ENCODE results near the gene CRLF1.
A peak's percentile ranks its signal among the peaks of the same experiment; 100 is the strongest.

CRLF1 gene

DNA sequence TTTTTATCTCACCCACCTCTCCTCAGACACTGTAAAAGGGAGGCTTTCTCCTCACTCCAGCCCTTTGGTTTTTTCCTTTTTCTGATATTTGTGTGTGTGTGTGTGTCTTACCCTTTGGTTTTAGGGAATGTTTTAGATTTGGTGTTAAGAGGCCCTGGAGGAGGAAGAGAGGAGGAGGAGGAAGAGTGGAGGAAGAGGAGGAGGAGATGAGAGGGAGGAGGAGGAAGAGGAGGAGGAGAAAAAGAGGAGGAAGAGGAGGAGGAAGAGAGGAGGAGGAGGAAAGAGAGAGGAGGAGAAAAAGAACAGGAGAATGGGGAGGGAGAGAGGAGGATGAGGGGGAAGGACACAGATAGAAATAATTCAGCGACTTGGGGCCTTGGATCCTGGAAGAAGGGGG is 40.8 kb upstream of the CRLF1 start:
- TF ChIP-seq POLR2A (IDR thresholded peaks at IDR 0.05; ENCODE audit: low read depth, low read length), result no peak
- no peak for TF ChIP-seq TAF1 (IDR thresholded peaks at IDR 0.05; ENCODE audit: borderline replicate concordance, low read depth, low read length)
- TF ChIP-seq POLR2AphosphoS5 (IDR thresholded peaks at IDR 0.05; ENCODE audit: low read depth, low read length), result no peak
- no peak for DNase-seq (ENCODE audit: insufficient read length)
- FAIRE-seq, result no peak

DNA sequence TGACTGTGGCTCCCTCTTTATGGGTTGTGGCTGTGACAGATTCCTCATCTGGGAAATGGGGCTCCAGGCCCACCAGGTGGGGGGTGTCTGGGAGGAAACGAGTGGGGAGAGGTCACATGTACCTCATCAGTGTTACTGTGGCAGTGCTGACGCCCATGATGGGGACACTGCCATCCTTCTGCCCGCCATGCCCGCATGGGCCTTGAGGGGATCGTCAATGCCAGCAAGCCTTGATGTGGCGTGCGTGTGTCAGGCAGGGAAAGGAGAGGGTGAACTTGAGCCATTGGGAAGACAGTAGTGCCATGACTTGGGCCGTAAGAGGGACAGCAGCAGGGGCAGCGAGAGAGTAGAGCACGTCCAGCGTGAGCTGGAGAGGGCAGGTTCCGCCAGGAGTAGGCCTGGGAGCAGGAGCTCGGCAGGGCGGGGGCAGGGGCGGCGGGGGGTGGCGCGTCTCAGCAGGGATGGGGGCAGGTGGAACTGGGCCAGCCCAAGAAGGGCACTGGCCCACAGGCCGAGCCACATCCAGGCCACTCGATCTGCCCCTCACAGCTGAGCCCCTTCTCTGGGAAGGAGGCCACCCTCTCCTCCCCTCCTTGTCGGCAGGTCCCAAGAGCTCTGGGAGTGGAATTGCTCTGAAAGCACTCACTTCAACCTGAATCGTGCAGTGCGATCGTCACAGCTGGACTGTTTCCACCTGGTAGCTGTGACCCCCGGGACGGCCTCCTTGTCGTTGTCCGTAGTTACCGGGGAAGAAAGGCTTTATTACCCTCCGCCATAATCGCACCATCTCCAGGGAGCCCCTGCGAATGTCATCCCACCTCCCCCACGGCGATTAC is 40.2 kb upstream of the CRLF1 start:
- no peak for DNase-seq (ENCODE audit: insufficient read length)
- no peak for TF ChIP-seq TAF1 (IDR thresholded peaks at IDR 0.05; ENCODE audit: borderline replicate concordance, low read depth, low read length)
- no peak for TF ChIP-seq POLR2AphosphoS5 (IDR thresholded peaks at IDR 0.05; ENCODE audit: low read depth, low read length)
- TF ChIP-seq POLR2A (IDR thresholded peaks at IDR 0.05; ENCODE audit: low read depth, low read length), result no peak
- no peak for FAIRE-seq

DNA sequence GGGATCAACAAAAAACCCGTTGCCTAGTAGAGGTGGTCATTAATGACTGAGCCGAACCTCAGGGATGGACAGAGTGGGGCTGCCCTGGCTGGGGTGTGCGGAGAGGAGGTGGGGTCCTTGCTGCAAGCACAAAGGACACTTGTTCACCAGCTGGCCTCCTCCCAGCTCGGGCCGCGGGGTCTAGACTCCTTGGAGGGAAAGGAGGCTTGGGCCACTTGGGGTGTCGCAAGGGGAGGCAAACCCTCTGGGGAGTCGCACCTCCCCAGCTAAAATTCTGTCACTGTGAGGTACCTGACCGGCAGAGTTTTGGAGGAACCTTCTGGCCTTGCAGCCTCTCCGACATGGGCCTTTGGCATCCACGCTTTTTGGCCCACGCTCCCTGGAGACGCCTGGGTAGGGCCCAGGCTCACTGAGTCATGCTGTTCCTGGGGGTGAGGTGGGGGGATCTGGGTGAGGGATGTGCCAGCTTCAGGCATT is 38.5 kb upstream of the CRLF1 start:
- DNase-seq (ENCODE audit: insufficient read length) (no peak), FAIRE-seq (no peak)
- no peak for TF ChIP-seq POLR2A (IDR thresholded peaks at IDR 0.05; ENCODE audit: low read depth, low read length)

DNA sequence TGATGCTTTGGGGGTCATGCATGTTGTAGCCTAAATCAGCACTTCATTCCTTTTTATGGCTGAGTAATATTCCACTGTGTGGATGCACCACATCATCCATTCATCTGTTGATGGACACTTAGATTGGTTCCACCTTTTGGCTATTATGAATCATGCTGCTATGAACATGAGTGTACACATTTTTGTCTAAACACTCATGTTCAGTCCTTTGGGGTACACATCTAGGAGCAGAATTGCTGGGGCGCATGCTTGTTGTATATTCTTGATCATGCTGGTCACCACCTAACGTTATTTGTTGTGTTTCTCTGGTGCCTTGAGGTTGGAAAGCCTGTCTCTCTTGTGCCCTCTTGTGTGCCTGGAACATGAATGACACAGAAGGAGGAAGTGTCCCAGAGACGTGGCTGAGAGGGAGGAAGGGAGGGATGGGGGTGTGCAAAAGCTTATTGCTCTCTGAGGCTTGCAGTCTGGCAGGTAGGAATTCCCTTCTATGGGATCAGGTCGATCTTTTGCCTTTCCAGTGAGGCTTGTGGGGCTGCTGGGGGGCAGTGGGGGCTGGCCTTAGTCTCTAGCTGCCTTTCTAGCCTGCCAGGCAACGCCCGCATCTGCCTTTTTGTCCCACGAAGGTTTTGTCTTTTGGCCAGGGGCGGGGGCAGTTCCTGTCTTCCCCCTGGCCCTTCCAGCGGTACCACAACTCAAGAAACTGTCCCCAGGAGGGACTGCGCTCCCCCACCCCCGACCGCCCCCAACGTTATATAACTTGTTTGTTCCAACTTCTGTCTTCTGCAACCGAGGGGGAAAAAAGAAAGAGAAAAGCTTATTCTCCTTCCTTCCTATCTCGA is 37.8 kb upstream of the CRLF1 start:
- FAIRE-seq (peak; percentile 61), DNase-seq (ENCODE audit: insufficient read length) (no peak)
- TF ChIP-seq POLR2A (IDR thresholded peaks at IDR 0.05; ENCODE audit: low read depth, low read length), result no peak
- TF ChIP-seq POLR2AphosphoS5 (IDR thresholded peaks at IDR 0.05; ENCODE audit: low read depth, low read length), result no peak

DNA sequence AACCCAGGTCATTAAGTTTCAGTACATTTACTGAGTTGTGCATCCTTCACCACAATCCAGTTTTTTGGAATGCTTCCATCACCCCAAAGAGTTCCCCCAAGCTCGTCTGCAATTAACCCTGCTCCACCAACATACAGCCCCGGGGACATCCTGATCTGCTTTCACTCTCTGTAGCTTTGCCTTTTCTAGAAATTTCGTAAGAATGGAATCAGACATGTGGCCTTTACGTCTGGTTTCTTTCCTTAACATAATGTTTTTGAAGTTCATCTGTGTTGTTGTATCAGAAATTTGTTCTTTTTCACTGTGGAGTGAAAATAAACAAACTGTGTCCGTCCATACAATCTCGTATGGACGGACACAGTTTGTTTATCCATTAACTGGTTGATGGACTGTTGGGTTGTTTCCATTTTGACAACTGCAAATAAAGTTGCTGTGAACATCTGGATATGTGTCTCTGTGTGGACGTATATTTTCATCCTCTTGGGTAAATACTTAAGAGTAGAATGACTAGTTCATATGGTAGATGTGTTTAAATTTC is 33.2 kb upstream of the CRLF1 start:
- DNase-seq (ENCODE audit: insufficient read length), result no peak
- no peak for FAIRE-seq
- TF ChIP-seq POLR2A (IDR thresholded peaks at IDR 0.05; ENCODE audit: low read depth, low read length) (no peak), TAF1 (IDR thresholded peaks at IDR 0.05; ENCODE audit: borderline replicate concordance, low read depth, low read length) (no peak), POLR2AphosphoS5 (IDR thresholded peaks at IDR 0.05; ENCODE audit: low read depth, low read length) (no peak)

DNA sequence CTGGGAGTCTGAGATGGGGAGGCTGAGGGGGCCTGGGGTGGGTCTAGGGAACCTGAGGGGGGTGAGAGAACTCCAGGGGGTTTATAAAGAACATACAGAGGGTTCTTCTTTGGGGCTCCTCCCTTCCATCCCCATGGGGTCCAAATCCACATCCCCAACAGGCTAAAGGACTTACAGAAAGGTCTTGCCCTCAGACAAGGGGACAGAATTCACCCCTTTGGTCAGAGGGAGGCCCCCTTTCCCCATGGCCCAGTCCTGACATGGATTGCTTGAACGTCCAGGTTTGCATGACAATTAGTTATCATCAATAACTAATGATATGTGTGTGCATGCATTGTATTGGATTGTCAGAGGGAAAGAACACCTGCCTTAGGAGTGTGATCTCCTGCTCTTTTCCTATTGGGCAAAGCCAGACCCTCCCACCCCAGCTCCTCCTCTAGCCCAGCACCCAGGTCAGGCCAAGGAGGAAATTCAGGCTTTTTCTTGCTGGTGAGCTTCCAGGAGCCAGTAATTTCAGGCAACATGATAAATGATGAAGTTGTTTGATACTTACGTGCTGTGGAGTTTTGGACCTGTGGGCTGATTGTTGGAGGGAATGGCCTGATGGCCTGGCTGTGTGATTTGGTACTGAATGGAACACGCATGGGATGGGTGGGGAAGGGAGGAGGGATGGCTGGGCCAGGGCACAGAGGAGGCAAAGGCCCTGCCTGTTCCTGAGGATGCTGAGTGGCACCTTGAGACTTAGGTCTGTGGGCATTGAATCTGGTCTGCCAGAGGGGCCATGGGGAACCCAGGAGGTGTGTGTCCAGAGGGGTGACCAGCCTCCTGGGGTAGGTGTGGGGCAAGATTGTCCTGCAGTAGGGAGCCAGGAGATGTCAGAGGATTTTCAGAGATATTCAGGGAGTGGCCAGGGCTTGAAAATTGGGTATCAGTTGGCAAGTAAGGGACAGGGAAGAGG is 31.4 kb upstream of the CRLF1 start:
- no peak for FAIRE-seq
- TF ChIP-seq POLR2AphosphoS5 (IDR thresholded peaks at IDR 0.05; ENCODE audit: low read depth, low read length) (no peak), POLR2A (IDR thresholded peaks at IDR 0.05; ENCODE audit: low read depth, low read length) (no peak), TAF1 (IDR thresholded peaks at IDR 0.05; ENCODE audit: borderline replicate concordance, low read depth, low read length) (no peak)
- no peak for DNase-seq (ENCODE audit: insufficient read length)

DNA sequence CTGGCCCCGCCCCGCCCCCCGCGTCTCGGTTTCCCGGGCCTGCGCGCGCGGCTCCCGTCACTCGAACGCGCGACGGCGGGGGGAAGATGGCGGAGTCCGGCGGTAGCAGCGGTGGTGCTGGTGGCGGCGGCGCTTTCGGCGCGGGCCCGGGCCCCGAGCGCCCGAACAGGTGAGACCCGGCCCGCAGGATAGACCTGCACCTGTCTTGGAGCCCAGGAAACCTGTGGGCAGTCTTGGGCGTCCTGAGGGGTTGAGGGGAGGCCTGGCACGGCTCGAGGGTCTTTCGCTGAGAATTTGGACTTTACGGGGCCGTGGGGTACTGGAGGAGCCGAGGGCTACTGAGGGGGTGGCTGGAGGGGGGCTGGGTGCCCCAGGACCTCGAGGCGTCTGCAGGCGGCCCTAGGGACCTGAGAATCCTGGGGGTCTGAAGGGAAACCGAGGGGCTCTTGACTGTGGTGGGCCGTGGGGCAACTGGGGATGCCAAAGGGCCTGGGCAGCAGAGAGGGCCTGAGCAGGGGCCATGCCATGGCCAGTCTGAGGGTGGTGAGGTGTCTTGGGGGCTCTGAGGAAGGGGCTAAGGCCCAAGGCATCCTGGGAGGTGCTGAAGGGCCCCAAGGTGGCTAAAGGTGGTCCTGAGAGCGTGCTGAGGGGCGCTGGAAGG is 30.5 kb upstream of the CRLF1 start, which contains the start of gene KLHL26:
Gene KLHL26, plus strand, starts transcription at position 60 of the 661 bp plus-strand sequence. Its CDS starts 27 bp downstream, at position 87.
- DNase-seq (ENCODE audit: insufficient read length) (peak; percentile 89), FAIRE-seq (no peak)

DNA sequence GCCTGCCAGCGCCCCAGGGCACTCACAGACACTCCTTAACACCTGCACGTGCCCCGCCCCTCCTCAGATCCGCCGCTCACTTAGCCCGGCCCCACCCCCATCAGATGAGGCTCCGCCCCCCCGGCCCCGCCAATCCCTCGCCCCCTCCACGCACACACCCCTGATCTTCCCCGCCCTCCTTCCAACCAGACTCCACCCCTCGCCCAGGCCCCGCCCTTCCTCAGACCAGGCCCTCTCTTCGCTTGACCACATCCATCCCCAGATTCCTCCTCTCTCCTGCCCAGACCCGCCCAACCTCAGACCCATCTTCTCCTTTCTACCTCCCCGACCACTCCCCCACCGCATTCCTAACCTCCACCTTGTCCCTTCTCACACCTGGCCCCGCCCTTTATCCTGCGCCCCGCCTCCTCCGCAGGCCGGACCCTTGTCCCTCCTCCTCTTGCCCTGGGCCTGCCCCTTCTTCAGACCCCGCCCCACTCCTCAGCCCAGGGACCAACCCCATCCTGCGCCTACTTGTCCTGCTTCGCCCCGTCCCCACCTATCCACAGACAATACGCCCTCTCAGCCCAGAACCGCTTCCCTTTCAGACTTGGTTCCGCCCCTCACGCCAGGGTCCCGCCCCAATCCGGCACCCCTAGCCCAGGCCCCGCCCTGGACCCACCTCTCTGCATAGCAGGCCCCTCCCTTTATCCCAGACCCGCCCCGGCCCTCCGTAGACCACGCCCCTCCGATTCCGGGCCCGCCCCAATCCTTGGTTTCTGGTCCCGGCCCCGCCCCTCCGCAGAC is 29.8 kb upstream of the CRLF1 start:
- no peak for TF ChIP-seq POLR2AphosphoS5 (IDR thresholded peaks at IDR 0.05; ENCODE audit: low read depth, low read length)
- no peak for TF ChIP-seq TAF1 (IDR thresholded peaks at IDR 0.05; ENCODE audit: borderline replicate concordance, low read depth, low read length)
- no peak for TF ChIP-seq POLR2A (IDR thresholded peaks at IDR 0.05; ENCODE audit: low read depth, low read length)
- DNase-seq (ENCODE audit: insufficient read length) (peak; percentile 96), FAIRE-seq (peak; percentile 96)

More for the DNA sequence above, 30.5 kb upstream of the CRLF1 start, which contains the start of gene KLHL26:
- peak; percentile 61; the same call in 1 of the 2 replicates for TF ChIP-seq POLR2A (IDR thresholded peaks at IDR 0.05; ENCODE audit: low read depth, low read length)
- TF ChIP-seq POLR2AphosphoS5 (IDR thresholded peaks at IDR 0.05; ENCODE audit: low read depth, low read length), result no peak
- TF ChIP-seq TAF1 (IDR thresholded peaks at IDR 0.05; ENCODE audit: borderline replicate concordance, low read depth, low read length), result peak; percentile 69; the same call in 1 of the 2 replicates

DNA sequence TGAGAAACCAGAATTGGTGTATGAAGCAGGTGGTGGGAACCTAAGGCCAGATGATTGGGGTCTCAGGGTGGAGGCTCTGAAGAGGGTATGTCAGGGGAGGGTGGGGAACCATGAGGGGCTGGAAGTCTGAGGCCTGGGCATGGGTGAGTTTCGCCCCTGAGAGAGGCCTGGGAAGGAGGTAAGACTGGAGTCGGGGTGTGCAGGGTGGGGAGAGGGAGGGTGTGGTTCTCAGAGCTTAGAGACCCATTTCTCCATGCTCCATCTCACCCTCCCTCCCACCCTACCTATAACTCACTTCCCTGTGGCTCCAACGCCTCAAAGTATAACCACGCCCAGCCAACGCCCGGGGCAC is 29.2 kb upstream of the CRLF1 start:
- FAIRE-seq (no peak), DNase-seq (ENCODE audit: insufficient read length) (no peak)
- no peak for TF ChIP-seq POLR2AphosphoS5 (IDR thresholded peaks at IDR 0.05; ENCODE audit: low read depth, low read length)
- no peak for TF ChIP-seq TAF1 (IDR thresholded peaks at IDR 0.05; ENCODE audit: borderline replicate concordance, low read depth, low read length)
- no peak for TF ChIP-seq POLR2A (IDR thresholded peaks at IDR 0.05; ENCODE audit: low read depth, low read length)
